Effector CD4-positive, alpha-beta T cell (primary cell): Measurements from ENCODE around the gene P3H3.
"Not testable (repeated sequence)": the region's sequence is repeated elsewhere in the genome, so short reads cannot be mapped to it uniquely, and the experiment has no call there.

ENCODE experiments used
- DNase-seq: peaks from one replicate; pipeline ENCODE4 v3.0.0-alpha.2; 2020

P3H3 gene

DNA sequence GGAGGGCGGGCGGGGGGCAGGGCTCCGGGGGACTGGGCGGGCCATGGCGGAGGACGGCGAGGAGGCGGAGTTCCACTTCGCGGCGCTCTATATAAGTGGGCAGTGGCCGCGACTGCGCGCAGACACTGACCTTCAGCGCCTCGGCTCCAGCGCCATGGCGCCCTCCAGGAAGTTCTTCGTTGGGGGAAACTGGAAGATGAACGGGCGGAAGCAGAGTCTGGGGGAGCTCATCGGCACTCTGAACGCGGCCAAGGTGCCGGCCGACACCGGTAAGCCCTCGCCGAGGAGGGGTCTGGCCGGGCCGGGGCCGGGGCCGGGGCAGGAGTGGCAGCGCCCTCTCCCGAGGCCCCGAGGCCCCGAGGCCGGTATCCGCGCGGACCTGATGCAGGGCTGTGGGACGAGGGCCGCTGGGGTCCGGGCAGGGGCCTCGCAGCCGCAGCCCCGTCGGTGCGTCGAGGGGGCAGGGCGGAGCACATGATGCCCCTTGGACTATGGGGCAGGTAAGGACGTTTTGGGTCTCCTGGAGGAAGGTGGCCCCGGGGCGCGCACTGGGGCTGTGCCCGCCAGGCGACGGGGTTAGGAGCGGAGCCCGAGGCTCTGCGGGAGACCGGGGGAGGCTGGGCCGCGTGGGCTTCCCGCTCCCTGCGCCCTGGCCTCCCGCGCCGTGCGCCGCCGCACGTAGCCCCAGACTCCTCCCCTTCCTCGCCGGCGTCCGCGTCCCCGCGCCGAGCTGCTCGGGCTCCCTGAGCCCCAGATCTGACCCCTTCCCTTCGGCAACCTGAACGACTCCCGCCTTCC, 39.4 kb downstream of the P3H3 start, which contains the start of gene TPI1:
TSS of gene TPI1 (plus strand) at position 119 of the 798 bp plus-strand sequence. CDS start at position 155, 36 bp downstream.
- peak; percentile 65 for DNase-seq

DNA sequence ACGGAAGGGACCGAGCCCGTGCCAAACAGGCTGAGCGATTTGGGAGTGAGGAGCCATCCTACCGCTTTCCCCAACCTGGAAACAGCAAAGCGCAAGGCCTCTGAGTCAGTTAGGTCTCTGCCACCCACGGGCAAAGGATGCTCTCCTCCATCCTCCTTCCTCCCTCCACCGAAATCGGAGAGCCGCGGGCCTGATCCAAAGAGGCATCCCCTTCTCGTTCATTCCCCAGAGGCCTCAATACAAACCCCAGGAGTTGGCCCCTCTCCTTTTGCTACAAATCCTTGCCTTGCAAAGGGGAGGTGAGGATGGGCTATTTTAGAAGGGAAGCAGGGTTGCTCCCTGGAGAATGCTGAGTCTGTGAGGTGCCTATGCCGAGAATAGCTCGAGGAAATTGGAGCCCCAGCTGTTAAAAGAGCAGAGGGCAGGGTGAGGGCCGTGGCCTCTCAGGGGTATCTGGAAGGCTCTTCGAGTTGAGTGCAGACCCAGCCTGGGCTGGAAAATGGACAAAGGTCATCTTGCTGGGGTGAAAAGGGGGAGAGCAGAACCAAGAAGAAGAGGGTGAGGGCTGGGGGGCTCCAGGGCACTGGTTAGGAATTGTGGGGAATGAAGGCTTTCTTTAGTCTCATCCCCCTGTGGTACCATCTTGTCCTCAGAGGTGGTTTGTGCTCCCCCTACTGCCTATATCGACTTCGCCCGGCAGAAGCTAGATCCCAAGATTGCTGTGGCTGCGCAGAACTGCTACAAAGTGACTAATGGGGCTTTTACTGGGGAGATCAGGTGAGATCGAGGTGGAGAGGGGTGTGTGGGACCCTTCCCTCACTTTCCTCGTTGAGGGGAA, 40.2 kb downstream of the P3H3 start:
- DNase-seq, result no peak

DNA sequence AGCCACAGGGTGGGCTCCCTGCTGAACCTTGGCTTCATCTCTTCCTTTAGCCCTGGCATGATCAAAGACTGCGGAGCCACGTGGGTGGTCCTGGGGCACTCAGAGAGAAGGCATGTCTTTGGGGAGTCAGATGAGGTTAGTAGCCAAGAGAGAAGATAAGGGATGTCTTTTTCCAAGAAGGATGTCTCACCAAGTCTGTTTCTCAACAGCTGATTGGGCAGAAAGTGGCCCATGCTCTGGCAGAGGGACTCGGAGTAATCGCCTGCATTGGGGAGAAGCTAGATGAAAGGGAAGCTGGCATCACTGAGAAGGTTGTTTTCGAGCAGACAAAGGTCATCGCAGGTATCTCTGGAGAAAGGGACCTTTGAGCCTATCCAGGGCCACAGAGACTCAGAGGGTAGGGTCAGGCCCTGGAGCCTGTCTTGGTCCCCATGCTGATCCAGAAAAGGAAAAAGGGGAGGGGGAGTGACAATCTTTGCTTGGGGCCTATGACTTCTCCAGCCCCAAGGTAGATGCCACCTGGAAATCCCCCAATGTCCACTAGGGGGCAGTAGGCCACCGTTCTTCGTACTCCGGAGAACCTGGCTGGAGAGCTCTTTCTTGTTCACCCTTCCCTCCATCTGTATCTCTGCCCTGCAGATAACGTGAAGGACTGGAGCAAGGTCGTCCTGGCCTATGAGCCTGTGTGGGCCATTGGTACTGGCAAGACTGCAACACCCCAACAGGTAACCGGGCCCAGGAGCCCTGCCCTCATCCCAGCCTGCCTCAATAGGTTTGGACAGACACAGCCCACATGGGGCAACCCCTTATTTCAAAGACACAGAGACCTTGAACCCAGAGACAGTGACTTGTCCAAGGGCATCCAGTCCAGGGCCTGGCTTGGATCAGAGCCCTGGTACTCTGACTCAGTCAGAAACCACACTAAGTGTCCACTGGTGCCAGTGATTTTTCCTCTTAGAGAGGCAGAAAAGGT, 41.1 kb downstream of the P3H3 start:
- peak; percentile 85 for DNase-seq

DNA sequence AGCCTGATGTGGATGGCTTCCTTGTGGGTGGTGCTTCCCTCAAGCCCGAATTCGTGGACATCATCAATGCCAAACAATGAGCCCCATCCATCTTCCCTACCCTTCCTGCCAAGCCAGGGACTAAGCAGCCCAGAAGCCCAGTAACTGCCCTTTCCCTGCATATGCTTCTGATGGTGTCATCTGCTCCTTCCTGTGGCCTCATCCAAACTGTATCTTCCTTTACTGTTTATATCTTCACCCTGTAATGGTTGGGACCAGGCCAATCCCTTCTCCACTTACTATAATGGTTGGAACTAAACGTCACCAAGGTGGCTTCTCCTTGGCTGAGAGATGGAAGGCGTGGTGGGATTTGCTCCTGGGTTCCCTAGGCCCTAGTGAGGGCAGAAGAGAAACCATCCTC, 42.1 kb downstream of the P3H3 start:
- DNase-seq, result not testable (repeated sequence)

DNA sequence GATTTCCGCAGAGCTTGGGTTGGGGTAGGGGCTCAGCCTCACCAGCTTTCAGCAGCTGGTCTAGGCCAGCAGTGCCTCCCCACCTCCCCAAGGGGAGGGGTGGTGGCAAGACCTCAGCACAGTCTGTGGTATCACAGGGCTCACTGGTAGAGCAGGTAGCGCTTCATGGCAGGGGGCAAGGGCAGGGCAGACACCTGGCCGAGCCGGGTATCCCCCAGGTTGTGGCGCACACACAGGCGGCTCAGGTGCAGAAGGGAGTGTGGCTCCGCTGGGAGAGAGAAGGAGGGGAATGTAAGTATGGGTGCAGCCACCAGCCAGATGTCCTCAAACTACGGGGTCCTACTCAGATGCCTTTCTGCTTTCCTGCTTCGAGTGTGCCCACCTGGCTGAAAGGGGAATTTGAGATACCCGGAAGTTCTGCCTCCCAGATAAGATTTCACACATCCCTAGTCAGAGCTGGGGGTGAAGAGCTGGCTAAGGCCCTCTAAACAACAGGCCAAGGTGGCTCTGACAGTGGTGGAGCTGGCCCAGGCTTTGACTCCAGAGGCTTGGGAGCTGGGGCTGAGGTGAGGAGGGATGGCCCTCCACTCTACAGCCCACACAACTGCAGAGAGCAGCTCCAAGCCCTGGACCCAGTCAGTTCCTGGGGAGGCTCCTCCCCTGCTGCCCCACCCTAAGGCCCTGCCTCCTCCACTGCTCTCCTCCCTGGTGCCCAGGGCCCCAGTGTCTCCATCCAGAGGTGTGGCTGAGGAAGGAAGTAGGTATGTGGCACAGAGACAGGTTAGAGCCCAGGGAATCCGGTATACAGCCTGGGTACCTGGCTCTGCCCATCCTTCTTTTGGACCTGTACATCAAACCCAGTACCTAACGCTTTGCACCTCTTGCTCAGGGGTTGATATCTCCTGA, 43.1 kb downstream of the P3H3 start:
- DNase-seq, result no peak

DNA sequence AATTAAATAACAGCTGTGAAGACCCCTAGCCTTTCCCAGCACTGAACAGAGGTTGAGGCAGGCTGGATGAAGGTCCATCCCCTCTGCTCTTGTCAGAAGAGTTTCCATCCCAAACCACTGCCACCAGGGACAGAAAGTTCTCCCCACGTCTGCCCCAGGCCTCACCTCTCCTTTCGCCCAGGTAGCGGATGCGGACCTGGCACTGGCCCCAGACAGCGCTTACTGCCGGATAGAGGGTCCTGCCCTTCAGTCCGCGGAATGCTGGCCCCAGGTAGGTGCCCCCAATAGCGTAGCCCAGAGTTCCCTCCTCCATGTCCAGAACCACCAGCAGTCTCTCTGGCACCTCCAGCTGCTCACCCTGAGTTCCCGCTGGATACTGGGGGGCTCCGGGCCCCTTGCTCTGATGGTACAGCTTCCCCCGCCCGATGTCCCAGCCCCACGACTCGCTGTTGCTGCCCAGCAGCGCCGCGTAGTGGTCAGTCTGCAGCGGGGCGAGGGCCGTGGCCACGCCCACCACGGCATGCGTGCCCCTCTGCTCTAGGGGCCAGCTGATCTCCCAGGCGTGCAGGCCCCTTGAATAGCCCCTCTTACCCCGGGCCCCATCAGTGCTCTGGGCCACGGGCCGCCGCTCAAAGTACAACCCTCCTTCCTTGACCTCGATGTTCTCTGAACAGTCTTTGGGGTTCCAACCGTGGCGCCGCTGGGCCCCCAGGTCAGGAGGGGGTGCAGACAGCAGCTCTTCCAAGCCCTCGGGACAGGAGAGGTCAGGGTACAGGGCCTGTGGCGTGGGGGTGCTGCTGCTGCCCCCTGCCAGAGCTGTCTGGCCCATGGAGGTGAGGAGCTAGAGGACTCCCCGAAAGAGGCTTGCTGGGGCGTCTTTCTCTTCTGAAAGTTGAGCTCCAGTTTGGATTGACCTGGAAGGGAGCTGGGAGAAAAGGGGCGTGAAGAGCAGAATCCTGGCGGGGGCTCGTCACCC, 44.2 kb downstream of the P3H3 start:
- peak; percentile 77 for DNase-seq

DNA sequence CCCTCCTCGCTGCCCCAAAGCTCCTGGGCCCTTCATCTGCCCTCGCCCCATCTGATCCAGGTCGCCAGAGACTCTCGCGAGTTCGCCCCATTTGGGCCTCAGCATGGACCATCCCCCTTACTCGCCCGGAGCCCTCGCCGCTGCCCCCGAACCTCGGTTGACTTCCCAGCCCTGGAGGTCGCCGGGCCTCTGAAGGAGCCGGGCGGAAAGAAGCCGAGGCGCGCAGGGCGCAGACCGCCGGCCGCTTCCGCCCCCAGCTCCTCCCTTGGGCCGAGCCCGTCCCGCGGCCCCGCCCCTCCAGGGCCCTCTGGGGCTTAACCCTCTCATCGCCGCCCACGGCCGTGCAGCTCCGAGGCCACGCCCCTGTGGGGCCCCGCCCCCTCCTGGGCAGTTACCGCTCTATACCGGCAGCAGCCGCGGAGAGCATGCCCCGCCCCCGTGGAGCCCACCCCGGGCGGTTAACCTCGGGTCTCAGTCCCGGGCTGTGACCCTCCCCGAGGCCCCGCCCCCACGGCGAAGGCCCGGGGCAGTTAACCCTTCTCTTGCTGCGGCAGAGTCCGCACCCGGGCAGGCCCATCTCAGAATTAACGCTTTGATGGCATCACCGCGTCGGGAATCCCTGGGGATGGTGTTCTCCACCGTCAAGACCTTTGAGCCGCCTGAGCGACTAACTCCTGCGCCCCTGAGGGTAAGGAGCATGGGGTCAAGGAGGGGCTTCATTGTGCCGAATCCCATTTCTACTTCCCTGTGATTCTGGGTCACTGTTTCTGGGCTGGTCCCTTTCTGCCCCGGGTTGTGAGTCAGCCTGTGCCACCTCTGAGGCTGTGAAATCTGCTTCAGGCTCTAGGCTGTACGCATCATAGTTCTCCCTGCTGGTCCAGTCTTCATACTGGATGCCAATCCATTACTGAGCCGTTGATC, 45.1 kb downstream of the P3H3 start, which contains the start of gene SPSB2:
TSS of gene SPSB2 (minus strand) at position 210 of the 921 bp plus-strand sequence. CDS start 402 bp downstream, outside the sequence.
- DNase-seq, result peak; percentile 99

DNA sequence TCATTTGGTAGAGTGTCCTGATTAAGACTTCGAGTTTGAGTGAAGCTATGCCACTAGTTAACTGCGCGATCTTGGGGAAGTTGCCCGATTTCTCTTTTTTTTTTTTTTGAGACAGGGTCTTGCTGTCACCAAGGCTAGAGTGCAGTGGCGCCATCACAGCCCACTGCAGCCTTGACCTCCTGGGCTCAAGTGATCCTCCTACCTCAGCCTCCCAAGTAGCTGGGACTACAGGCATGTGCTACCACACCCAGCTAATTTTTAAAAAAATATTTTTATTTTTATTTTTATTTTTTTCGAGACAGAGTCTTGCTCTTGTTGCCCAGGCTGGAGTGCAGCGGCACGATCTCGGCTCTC, 45.8 kb downstream of the P3H3 start:
- DNase-seq, result not testable (repeated sequence)

DNA sequence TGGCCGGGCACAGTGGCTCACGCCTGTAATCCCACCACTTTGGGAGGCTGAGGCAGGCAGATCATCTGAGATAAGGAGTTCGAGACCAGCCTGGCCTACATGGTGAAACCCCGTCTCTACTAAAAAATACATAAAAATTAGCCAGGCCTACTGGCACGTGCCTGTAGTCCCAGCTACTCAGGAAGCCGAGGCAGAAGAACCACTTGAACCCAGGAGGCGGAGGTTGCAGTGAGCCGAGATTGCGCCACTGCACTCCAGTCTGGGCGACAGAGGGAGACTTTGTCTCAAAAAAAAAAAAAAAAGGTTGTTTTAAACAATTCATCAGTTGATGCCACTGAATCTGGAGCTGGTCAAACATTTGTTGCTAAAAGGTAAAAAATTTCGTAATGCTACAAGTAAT, 51.6 kb downstream of the P3H3 start:
- DNase-seq, result not testable (repeated sequence)

DNA sequence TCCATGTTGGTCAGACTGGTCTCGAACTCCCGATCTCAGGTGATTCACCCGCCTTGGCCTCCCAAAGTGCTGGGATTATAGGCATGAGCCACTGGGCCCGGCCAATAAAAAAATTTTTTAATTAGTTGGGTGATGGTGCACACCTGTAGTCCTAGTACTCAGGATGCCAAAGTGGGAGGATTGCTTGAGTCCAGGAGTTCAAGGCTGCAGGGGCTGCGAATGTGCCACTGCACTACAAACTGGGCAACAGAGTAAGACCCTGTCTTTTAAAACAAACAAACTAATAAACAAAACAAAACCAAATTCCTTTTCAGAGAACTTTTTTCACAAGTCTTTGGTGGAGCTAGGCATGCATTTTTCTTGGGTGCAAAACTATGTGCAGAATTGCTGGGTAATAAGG, 55.0 kb downstream of the P3H3 start:
- no peak for DNase-seq

DNA sequence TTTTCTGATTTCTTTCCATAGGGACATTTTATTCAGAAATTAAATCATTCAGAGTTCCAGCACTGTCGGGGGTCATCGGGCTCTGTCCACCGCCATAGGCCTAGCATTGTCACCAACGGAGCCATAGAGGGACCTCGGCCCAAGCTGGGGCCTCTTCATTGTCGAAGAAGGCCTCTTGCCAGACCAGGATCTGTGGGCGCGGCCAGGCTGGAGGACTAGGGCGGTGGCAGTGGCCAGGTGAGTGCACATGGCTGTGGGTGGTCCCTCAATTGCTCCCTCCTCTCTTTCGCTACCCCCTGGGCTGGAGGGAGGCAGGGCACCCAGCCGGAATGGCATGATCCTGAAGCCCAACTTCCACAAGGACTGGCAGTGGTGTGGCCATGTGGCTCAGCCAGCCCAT, 55.5 kb downstream of the P3H3 start:
- no peak for DNase-seq

DNA sequence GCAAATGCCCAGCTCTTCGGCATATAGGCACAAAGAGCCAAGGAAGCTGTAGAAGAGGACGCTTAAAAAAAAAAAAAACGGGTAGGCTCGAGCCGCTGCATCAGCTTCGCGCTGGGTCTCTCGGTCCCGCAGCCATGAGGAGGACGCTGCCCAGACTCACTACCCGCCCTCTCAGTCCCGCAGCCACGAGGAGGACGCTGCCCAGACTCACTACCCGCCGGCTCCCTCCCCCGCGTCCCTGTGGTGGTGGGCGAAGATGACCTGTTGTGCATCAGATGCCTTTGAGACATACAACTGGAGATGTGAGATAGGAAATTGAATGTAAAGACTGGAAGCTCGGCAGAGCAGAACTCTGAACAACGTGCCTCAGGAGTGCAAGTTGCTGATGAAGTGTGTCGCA, 56.3 kb downstream of the P3H3 start:
- no peak for DNase-seq

DNA sequence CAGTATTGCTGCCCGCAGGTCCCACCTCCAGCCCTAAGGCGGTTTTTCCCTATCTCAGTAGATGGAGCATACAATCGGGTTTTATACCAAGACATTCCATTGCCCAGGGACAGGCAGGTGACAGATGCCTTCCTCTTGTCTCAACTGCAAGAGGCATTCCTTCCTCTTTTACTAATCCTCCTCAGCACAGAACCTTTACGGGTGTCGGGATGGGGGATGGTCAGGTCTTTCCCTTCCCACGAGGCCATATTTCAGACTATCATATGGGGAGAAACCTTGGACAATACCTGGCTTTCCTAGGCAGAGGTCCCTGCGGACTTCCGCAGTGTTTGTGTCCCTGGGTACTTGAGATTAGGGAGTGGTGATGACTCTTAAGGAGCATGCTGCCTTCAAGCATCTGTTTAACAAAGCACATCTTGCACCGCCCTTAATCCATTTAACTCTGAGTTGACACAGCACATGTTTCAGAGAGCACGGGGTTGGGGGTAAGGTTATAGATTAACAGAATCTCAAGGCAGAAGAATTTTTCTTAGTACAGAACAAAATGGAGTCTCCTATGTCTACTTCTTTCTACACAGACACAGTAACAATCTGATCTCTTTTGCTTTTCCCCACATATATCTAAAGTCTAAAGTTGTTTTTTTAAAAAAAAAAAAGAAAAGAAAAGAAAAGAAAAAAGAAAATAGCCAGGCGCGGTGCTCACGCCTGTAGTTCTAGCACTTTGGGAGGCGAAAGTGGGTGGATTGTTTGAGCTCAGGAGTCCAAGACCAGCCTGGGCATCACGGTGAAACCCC, 58.2 kb downstream of the P3H3 start:
- not testable (repeated sequence) for DNase-seq

DNA sequence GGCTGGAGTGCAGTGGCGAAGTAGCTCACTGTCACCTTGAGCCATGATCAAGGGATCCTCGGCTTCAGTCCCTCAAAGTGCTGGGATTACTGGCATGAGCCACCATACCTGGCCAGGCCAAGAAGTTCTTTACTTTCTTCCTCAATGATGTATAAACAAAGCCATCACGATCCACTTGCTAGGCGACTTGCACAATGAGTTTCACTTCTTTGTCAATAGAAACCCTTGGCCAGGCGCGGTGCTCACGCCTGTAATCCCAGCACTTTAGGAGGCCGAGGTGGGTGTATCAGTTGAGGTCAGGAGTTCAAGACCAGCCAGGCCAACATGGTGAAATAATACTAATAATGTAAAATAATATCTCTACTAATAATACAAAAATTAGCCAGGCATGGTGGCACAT, 59.3 kb downstream of the P3H3 start:
- no peak for DNase-seq

DNA sequence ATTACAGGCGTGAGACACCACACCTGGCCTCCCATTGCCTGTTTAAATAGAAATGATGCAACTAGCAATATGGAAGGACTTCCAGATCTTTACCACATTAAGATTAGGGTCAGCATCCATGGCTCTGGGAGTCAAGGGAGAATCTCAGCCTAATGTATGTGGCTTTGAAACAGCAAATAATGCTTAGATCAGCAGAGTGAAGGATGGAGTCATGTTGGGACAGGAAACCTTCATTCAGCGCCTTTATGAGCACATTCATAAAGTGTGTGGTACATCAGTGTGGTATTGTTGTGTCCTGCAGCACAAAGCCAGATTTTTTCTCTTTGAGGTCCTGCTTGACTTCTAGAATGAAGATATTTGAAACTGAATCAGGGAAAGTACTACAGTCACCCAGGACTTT, 60.2 kb downstream of the P3H3 start:
- no peak for DNase-seq

DNA sequence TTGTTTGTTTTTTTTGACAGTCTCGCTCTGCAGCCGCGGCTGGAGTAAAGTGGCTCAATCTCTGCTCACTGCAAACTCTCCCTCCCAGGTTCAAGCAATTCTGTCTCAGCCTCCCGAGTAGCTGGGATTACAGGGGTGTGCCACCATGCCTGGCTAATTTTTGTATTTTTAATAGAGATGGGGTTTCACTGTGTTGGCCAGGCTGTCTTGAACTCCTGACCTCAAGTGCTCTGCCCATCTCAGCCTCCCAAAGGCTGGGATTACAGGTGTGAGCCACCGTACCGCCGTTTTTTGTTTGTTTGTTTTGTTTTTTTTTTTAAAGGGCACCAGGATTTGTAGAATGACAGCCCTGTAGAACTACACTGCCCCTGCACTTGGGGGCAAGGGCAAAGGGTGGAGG, 60.6 kb downstream of the P3H3 start:
- not testable (repeated sequence) for DNase-seq
